Suprapubic skin (tissue), 3 donors: Measurements from ENCODE around the gene ZNF835.

ENCODE experiments used
- POLR2AphosphoS5 ChIP-seq, 3 donors: sonication (generic); formaldehyde crosslinking; IDR thresholded peaks; one replicate each; pipeline ENCODE4 v1.6.1; 2017; ENCODE audit warnings: antibody characterized with exemption in 3 of 3
- TF ChIP-seq, protein P1 (sequence below), 2 donors: fragments of 200-600 bp in 1 of 2; fragments of 450-650 bp in 1 of 2; sonication (generic) in 1 of 2; IDR thresholded peaks; one replicate each; pipeline ENCODE4 v1.5.1; 2016 to 2019; ENCODE audit warnings: antibody characterized with exemption in 2 of 2, mild to moderate bottlenecking in 1 of 2, moderate library complexity in 1 of 2

DNA sequence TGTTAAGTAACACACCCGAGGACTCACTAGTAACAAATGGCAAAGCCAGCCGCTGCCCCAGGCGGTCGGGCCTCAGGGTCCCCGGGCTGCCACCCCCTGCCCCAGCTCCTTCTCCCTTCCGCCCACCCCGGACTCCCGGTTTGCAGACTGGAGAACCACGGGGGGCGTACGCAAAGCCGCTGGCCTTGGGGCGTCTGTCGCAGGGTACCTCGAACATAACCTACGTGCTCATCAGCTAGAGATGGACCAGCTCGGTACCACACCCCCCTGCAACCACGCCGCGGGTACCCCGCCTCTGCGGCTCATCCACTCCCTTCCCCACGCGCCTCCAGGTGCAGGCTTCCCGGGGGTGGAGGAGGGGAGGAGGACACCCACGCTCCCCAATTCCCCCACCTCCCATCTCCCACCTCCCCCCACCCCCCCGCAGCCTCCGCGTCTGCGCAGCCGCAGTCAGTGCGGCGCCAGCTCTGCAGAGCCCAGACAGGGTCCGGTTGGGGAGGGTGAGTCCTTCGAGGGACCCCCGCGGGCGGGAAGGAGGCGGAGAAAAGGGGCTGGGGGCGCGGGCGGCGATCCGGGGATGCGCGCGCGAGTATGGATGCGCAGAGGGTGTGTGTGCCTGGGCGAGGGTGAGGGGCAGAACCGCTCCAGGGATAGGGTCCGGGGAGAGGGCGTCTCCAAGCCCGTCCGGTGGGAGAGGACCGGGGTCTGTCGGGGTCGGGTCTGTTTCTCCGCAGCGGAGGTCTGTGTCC lies 28.7 kb downstream of the ZNF835 start, which contains the start of gene SMIM17:
- TF ChIP-seq, protein P1, sequence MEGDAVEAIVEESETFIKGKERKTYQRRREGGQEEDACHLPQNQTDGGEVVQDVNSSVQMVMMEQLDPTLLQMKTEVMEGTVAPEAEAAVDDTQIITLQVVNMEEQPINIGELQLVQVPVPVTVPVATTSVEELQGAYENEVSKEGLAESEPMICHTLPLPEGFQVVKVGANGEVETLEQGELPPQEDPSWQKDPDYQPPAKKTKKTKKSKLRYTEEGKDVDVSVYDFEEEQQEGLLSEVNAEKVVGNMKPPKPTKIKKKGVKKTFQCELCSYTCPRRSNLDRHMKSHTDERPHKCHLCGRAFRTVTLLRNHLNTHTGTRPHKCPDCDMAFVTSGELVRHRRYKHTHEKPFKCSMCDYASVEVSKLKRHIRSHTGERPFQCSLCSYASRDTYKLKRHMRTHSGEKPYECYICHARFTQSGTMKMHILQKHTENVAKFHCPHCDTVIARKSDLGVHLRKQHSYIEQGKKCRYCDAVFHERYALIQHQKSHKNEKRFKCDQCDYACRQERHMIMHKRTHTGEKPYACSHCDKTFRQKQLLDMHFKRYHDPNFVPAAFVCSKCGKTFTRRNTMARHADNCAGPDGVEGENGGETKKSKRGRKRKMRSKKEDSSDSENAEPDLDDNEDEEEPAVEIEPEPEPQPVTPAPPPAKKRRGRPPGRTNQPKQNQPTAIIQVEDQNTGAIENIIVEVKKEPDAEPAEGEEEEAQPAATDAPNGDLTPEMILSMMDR (IDR thresholded peaks at IDR 0.05), result no peak
- TF ChIP-seq POLR2AphosphoS5 (IDR thresholded peaks at IDR 0.05), result no peak
